Neutrophil (primary cell): ENCODE data around the gene MAP2.

Source experiments
- H3K27ac ChIP-seq: fragments of 200-600 bp; sonication (generic); 2 replicates; pipeline ENCODE4 v1.5.1; 2016; ENCODE audit warnings: mild to moderate bottlenecking, moderate library complexity
- H3K27me3 ChIP-seq: fragments of 200-600 bp; sonication (generic); 2 replicates; pipeline ENCODE4 v1.6.0; 2016; ENCODE audit warnings: mild to moderate bottlenecking
- H3K36me3 ChIP-seq: fragments of 200-600 bp; sonication (generic); 2 replicates; pipeline ENCODE4 v1.5.1; 2017
- H3K4me1 ChIP-seq, 2 experiments: fragments of 200-600 bp in 1 of 2; sonication (generic) in 1 of 2; 1 replicate in 1 of 2; 2 replicates in 1 of 2; pipeline versions ENCODE4 v1.5.1 to v1.6.1; 2013 to 2016; ENCODE audit warnings: low read depth in 1 of 2, low read length in 1 of 2, mild to moderate bottlenecking in 1 of 2, moderate library complexity in 1 of 2; ENCODE audit not compliant: control insufficient read depth in 1 of 2, insufficient read depth in 1 of 2
- H3K4me3 ChIP-seq, 2 experiments: fragments of 200-600 bp in 1 of 2; sonication (generic) in 1 of 2; 1 replicate in 1 of 2; 2 replicates in 1 of 2; pipeline ENCODE4 v1.5.1; 2013 to 2016; ENCODE audit warnings: low read depth in 1 of 2, low read length in 1 of 2, mild to moderate bottlenecking in 1 of 2, moderate library complexity in 1 of 2
- H3K9me3 ChIP-seq: fragments of 200-600 bp; sonication (generic); 2 replicates; pipeline ENCODE4 v1.5.1; 2016
- CTCF ChIP-seq: fragments of 200-600 bp; sonication (generic); IDR thresholded peaks from 2 replicates; pipeline ENCODE4 v1.5.1; 2016; ENCODE audit warnings: antibody characterized with exemption

The MAP2 gene

GRCh38 chr2:209529579-209529978 is 105.7 kb downstream of the MAP2 start:
- no peaks in the 10 kb centered on the region for H3K9me3 ChIP-seq
- TF ChIP-seq CTCF, result no peak

GRCh38 chr2:209532321-209532720 is 108.5 kb downstream of the MAP2 start:
- TF ChIP-seq CTCF, result no peak
- Histone ChIP-seq H3K27me3 (no peaks in the 10 kb centered on the region), H3K27ac (no peak overlapping the region), H3K36me3 (no peaks in the 10 kb centered on the region), H3K4me1 (no peaks in the 10 kb centered on the region), H3K4me3 (no peak overlapping the region), H3K9me3 (no peaks in the 10 kb centered on the region)

More at GRCh38 chr2:209529579-209529978, 105.7 kb downstream of the MAP2 start:
- H3K4me1 ChIP-seq, result no peaks in the 10 kb centered on the region
- no peaks in the 10 kb centered on the region for H3K36me3 ChIP-seq
- H3K4me3 ChIP-seq, result no peak overlapping the region
- H3K27me3 ChIP-seq, result no peaks in the 10 kb centered on the region
- H3K27ac ChIP-seq, result no peak overlapping the region

DNA sequence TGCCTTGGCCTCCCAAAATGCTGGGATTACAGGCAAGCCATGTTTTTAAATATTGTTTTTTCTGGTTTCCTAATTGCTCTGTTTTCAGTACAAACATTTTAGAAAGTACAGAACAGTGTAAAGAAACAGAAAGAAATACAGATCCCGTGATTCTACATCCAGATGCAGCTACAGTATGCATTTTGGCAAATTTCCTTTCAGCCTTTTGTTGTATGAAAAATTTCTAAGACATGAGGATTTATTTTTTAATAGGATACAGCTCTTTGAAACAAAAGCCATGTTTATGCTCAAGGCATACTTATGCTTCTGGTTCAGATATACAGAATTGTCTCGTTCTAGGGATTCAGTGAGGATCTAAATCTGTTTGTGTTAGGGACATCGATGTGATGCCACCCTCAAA is 109.5 kb downstream of the MAP2 start:
- Histone ChIP-seq H3K4me3 (no peak overlapping the region), H3K4me1 (no peaks in the 10 kb centered on the region), H3K27ac (no peak overlapping the region), H3K27me3 (no peaks in the 10 kb centered on the region), H3K9me3 (no peaks in the 10 kb centered on the region), H3K36me3 (no peaks in the 10 kb centered on the region)
- no peak for TF ChIP-seq CTCF

GRCh38 chr2:209534228-209534627 is 110.4 kb downstream of the MAP2 start:
- H3K4me3 ChIP-seq, result no peak overlapping the region
- no peaks in the 10 kb centered on the region for H3K9me3 ChIP-seq
- no peaks in the 10 kb centered on the region for H3K27me3 ChIP-seq
- H3K36me3 ChIP-seq, result no peaks in the 10 kb centered on the region
- no peak for TF ChIP-seq CTCF
- H3K27ac ChIP-seq, result no peak overlapping the region
- H3K4me1 ChIP-seq, result no peaks in the 10 kb centered on the region

- Histone ChIP-seq H3K27me3 (no peaks in the 10 kb centered on the region), H3K4me3 (no peak overlapping the region), H3K9me3 (no peaks in the 10 kb centered on the region), H3K27ac (no peak overlapping the region), H3K4me1 (no peaks in the 10 kb centered on the region), H3K36me3 (no peaks in the 10 kb centered on the region)
- TF ChIP-seq CTCF, result no peak
Observed at GRCh38 chr2:209536363-209536762, 112.5 kb downstream of the MAP2 start.

DNA sequence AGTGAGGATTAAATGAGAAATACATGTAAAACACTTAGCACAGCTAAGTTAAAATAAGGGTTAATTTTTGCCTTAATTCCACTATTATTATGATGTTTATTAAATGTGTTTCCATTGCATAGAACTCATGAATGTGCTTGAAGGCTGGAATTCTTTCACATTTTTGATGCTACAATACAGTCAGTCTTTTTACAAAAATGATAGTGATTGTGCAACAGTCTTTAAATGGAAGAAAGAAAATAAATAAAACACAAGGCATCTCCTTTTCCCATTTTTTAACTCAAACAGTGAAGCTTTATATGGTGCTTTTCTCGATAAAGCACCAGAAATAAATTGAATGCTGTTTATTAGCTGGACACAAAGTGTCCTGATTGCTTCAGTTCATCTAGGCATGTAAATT is 123.9 kb downstream of the MAP2 start:
- no peaks in the 10 kb centered on the region for H3K4me1 ChIP-seq
- no peaks in the 10 kb centered on the region for H3K27me3 ChIP-seq
- H3K9me3 ChIP-seq, result no peaks in the 10 kb centered on the region
- no peak for TF ChIP-seq CTCF
- H3K36me3 ChIP-seq, result no peaks in the 10 kb centered on the region
- H3K4me3 ChIP-seq, result no peak overlapping the region
- no peak overlapping the region for H3K27ac ChIP-seq
